ENCODE measurements around the gene SLC6A11.

Gene SLC6A11

DNA sequence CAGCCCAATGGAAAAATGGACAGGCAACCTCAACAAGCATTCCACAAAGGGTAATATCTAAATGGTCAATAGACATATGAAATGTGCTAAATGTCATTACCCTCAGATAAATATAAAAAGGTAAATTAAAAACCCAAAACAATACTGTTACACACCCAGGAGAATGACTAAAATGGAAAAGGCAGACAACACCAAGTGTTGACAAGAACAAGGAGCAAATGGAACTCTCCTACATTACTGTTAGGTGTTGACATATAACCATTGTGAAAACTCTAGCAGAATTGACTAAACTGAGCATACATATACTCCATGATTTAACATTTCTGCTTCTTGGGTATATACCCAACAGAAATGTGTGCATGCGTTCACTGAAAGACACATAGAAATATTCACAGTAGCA, 25.3 kb upstream of the SLC6A11 start:
- no peak for DNase-seq (ENCODE audit: low read depth)

GRCh38 chr3:10792208-10792607, 23.8 kb upstream of the SLC6A11 start:
- no peak for DNase-seq (ENCODE audit: low read depth)

DNA sequence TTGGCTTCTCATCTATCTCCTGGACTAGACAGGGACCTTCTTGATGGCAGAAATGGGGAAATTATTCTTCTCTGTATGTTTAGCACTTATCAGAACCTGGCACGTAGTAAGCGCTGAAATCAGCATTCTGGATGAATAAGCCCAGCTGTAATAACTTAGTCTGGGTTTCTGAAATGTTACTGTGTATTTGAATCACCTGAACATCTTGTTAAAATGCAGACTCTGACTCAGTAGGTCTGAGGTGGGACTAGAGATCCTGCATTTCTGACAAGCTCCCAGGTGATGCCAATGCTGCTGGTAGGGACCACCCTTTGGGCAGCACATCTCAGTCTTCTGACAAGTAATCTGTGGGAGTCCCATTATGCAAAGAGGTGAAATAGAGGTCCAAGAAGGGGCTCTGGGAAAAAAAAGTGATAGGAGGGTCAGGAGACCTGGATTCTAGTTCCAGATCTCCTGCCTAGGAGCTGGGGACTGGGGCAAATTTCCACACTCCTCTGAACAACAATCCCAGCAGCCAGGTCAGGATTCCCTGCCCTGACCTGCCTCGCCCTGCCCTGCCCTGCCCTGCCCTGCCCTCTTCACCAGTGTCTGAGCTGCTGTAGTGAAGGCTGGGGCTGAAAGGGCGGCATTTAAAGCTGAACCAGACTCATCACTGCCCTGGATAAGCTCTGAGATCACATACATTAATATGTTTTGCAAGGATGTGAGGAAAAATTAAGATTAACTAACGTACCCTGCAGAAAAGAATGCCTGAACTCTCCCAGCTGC, 17.2 kb upstream of the SLC6A11 start:
- DNase-seq (ENCODE audit: low read depth): no peak

GRCh38 chr3:10804183-10804648, 11.8 kb upstream of the SLC6A11 start:
- no peak for DNase-seq (ENCODE audit: low read depth)

- no peak for DNase-seq (ENCODE audit: low read depth)
Measured at GRCh38 chr3:10806006-10806405, 10.0 kb upstream of the SLC6A11 start.

- no peak for DNase-seq (ENCODE audit: low read depth)
Measured at GRCh38 chr3:10808130-10808735, 7.8 kb upstream of the SLC6A11 start.

DNA sequence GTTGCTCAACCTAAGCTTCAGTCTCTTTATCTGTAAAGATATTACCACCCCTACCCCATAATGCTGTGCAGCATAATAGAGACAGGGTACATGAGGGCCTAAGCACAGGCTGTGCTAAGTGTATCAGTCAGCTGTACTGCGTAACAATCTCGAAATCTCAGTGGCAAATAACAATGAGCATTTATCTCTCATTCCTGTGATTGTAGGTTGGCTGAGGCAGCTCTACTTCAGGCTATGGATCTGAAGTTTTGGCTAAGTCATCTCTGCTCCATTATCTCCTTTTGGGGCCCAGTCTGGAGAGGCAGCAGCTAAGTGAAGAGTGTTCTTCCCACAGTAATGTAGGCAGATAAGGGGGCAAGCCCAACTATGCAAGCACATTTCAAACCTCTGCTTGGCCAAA, 7.1 kb upstream of the SLC6A11 start:
- DNase-seq (ENCODE audit: low read depth): no peak

DNA sequence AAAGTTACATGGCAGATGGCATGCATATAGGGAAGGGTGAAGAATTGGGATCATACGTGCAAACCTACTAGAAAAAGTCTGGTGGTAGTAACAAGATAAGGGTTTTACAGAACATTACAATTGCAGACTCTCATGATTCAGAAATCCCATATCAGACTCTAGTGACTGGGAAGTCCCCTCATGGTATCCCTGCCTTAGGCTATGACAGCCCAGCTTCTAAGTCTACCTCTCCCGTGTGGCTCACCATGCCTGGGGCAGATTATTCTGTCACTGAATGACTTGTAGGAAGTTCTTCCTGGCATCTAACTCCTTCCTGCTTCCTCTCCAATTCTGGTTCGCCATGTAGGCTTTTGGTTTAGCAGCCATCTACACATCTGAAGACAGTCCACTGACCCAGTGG, 5.7 kb upstream of the SLC6A11 start:
- no peak for DNase-seq (ENCODE audit: low read depth)

GRCh38 chr3:10813425-10813824, 2.6 kb upstream of the SLC6A11 start:
- no peak for DNase-seq (ENCODE audit: low read depth)

DNA sequence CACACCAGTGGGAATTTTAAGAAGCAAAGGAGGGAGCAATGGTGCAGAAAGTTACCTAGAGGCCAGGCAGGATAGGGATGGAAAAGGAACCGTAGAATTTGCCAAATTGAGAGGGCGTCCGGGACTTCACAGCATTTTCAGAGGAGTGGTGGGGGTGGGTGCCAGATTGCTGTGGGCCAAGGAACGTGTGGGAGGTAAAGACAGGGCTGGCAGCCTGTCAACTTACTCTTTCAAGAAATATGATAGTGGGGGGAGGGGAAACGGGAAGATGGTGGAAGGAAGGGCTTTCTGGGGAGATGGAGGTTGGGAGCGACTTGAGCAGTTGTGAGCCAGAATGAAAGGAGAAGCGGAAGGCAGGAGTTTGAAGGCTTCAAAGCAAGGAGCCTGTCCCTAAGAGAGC, 1.4 kb upstream of the SLC6A11 start:
- DNase-seq (ENCODE audit: low read depth): no peak

- no peak for DNase-seq (ENCODE audit: low read depth)
Measured at GRCh38 chr3:10815487-10815886, 541 bp upstream of the SLC6A11 start.

DNA sequence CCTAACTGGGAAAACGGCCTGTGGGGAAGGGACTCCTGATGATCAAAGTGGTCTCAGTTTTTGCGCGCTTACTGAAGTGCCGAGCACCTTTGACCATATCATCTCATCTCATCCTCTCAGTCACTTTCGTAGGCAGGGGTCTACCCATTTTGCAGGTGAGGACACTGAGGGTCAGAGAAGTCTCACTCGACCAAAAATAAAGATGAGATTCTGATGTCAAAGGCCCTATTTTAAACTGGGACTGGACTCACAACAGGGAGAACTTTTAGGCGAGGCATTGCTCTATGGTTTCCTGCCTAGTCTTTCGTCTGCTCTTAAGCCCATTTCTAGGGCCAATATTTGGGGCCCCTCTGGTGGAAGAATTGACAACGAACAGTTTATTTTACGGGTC, 830 bp downstream of the SLC6A11 start:
- DNase-seq (ENCODE audit: low read depth): no peak

GRCh38 chr3:10817506-10817905, 1.5 kb downstream of the SLC6A11 start:
- DNase-seq (ENCODE audit: low read depth): no peak

GRCh38 chr3:10822055-10822454, 6.0 kb downstream of the SLC6A11 start:
- no peak for DNase-seq (ENCODE audit: low read depth)

- no peak for DNase-seq (ENCODE audit: low read depth)
Measured at GRCh38 chr3:10822708-10823515, 6.9 kb downstream of the SLC6A11 start.

- DNase-seq (ENCODE audit: low read depth): no peak
Measured at GRCh38 chr3:10823516-10823818, 7.4 kb downstream of the SLC6A11 start.

DNA sequence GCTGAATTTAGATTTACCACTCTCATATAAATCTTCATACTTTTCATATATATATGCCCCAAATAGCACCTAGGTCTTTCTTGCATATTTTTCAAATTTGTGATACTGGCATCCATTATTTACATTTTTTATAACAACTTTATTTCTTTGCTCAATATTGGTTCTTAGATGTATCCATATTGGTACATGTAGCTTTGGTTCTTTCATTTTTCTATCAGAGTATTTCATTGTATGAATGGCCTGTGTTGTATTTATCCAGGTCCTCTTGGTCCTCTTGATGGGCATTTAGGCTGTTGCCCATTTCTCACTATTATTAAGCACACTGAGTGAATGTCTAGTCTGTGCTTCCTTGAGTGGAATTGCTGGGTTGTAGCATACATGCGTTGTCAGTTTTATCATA, 8.4 kb downstream of the SLC6A11 start:
- DNase-seq (ENCODE audit: low read depth): no peak

DNA sequence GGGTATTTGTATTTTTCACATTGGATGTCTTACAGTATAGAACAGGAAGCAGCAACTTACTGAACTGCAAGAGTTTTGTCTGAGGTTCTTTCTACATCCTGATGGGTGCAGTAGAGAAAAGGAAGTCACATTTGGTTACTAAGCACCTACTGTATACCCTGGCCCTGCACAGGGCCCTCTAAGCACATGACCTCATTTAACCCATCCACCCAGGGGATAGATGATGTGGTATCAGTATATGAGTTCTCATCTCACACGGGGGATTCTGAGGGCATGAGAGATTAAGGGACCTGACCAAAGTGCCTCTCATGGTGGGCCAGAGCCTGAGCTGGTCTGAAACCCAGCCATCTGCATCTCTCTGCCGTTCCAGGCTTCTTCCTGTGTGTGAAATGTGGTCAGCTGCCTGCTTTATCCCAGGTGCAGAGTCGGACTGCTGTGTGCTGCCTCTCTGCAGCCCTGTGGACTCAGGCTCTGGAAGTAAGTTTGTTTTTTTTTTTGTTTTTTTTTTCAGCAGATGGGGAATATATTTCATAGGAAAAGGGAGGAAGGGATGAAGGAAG, 17.9 kb downstream of the SLC6A11 start:
- DNase-seq (ENCODE audit: low read depth): no peak

DNA sequence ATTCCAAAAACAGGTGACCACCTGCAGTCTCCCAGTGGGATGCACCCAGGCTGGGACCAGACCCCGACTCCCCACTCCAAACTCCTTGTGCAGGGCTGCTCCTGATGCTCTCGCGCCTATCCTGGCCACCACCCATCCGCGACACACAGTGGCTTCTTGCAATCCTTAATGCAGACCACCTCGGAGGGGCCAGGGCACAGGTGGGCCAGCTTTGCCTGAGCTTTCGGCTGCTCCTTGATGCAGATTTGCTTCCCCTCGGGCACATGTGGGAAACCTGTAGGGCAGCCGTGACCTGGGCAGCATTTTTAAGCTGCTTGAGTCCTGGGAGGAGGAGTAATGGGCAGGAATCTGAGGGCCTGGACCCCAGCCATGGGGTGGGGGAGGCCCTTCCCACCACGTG, 18.9 kb downstream of the SLC6A11 start:
- no peak for DNase-seq (ENCODE audit: low read depth)

- DNase-seq (ENCODE audit: low read depth): no peak
Measured at GRCh38 chr3:10835406-10835805, 19.4 kb downstream of the SLC6A11 start.

DNA sequence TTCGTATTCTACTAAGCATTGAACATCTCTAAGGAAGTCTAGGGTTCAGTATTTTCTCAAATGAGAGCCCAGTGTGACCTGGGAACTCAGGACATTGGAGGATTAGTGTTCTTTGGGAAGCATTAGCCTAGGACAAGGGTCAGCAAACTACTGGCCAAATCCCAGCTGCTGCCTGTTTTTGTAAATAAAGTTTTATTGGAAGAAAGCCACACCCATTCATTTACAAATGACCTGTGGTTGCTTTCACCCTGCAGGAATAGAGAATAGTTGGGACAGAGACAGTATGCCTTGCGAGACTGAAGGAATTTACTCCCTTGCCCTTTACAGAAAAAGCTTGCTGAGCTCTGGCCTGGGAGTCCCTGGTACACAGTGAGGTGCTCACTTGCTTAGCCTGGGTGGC, 20.6 kb downstream of the SLC6A11 start:
- no peak for DNase-seq (ENCODE audit: low read depth)

DNA sequence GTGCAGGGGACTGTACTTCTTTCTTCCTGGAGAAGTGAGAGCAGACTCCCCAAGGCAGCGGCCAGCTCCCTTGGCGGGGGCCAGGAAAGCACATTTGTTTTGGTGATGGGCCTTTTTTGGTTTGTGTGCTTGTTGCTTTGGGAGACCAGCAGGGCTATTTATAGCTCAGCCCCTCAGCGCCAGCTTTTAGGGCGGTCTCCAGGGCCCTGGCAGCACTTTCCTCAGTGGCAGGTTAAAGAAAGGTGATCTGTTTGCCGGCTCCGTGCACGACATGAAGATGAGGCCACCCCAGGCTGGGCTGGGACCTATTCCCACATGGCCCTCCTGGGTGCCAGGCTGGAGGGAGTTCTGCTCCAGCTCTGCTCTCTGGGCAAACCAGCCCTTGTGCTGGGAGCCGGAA, 21.8 kb downstream of the SLC6A11 start:
- DNase-seq (ENCODE audit: low read depth): no peak

- DNase-seq (ENCODE audit: low read depth): no peak
Measured at GRCh38 chr3:10839167-10839566, 23.1 kb downstream of the SLC6A11 start.

Data from activated gamma-delta T cell treated with anti-CD3 and anti-CD28 coated beads, Interleukin-2, amount 50 U/mL, for 16 hours (primary cell).